Muscle layer of colon (tissue), 2 donors: ENCODE data around the gene SV2C.

Experiments used
- H3K27ac ChIP-seq: one replicate; pipeline ENCODE4 v1.7.0; 2013; ENCODE audit warnings: low read depth, mild to moderate bottlenecking, low read length, moderate library complexity
- H3K27me3 ChIP-seq, 2 donors: one replicate each; pipeline ENCODE4 v1.7.0; 2013; ENCODE audit warnings: low read length in 2 of 2, mild to moderate bottlenecking in 2 of 2; ENCODE audit not compliant: insufficient read depth in 2 of 2, control insufficient read depth in 1 of 2
- H3K36me3 ChIP-seq: one replicate; pipeline ENCODE4 v1.7.0; 2013; ENCODE audit warnings: mild to moderate bottlenecking, low read length; ENCODE audit not compliant: insufficient read depth
- H3K4me1 ChIP-seq: one replicate; pipeline ENCODE4 v1.7.0; 2013; ENCODE audit warnings: mild to moderate bottlenecking, low read length; ENCODE audit not compliant: insufficient read depth
- H3K4me3 ChIP-seq, 2 donors: one replicate each; pipeline ENCODE4 v1.7.0; 2013; ENCODE audit warnings: low read length in 2 of 2, low read depth in 1 of 2, mild to moderate bottlenecking in 1 of 2, moderate library complexity in 1 of 2
- H3K9ac ChIP-seq: one replicate; pipeline ENCODE4 v1.7.0; 2013; ENCODE audit warnings: low read length
- H3K9me3 ChIP-seq: one replicate; pipeline ENCODE4 v1.7.0; 2013; ENCODE audit warnings: mild to moderate bottlenecking, low read length
- donor health status: abdominal sarcoma.
- donor health status: Adenocarcinoma of cecum.

The SV2C gene

GRCh38 chr5:76166886-76167576 is 83.8 kb downstream of the SV2C start:
- H3K4me3 ChIP-seq = no peak overlapping the region
- H3K27me3 ChIP-seq = no peaks in the 10 kb centered on the region
- no peak overlapping the region for H3K9ac ChIP-seq
- H3K4me1 ChIP-seq = no peaks in the 10 kb centered on the region
- no peaks in the 10 kb centered on the region for H3K36me3 ChIP-seq
- no peaks in the 10 kb centered on the region for H3K9me3 ChIP-seq
- no peak overlapping the region for H3K27ac ChIP-seq

DNA sequence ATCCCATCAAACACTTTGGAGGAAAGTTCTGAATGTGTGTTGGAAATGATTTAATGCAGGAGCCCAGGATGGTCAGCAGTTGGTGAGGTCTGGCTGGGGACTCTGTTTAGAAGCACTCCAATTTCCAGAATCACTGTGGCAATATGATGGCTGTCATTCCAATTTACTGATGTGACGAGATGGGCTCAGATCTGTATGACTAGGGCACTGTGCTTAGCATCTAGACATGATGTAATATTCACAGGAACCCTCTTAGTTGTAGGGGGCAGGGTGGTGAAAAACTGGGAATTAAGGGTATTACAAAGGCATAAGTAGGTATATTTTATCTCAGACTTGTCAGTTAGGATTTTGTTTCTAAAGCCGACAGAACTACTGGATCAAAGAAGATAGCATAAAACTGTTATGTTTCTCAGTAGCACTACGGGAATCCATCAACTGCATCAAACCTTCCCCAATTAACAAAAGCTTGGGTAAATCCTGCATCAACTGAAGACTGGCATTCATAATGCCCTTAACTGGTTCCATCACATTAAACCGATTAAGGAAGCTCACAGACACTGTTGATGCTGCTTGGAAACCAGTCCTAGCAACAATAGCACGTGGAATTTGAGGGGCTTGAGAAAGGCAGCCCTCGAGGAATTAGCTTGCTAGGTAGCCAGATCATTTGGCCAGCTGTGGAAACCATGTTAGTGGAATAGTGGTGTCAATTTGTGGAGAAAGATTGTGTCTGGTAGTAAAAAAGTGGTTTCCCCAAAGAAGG is 86.1 kb downstream of the SV2C start:
- Histone ChIP-seq H3K36me3 (no peaks in the 10 kb centered on the region), H3K9ac (no peak overlapping the region), H3K4me1 (no peaks in the 10 kb centered on the region), H3K27me3 (no peaks in the 10 kb centered on the region), H3K4me3 (no peak overlapping the region), H3K27ac (no peak overlapping the region), H3K9me3 (no peaks in the 10 kb centered on the region)

DNA sequence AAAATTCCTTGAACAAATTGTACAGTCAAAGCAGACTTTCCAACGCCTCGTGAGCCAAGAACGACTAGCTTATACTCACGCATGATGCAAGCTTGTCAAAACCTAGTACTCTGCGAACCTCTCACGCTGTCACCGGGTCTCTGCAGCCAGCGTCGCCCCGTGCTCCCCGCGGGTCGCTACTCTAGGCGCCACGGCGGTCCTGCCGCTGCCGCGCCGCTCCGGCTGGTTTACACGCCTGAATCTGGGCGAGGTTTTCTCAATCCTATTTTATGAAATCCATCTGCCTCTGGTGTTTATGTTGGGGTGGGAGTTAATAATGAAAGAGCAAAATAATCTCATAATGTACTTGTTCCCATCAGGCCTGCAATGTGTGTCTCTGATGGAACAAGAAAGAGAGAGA is 90.9 kb downstream of the SV2C start:
- Histone ChIP-seq H3K4me1 (no peaks in the 10 kb centered on the region), H3K36me3 (no peaks in the 10 kb centered on the region), H3K27me3 (no peaks in the 10 kb centered on the region), H3K27ac (no peak overlapping the region), H3K9me3 (no peaks in the 10 kb centered on the region), H3K9ac (no peak overlapping the region), H3K4me3 (no peak overlapping the region)

- Histone ChIP-seq H3K9me3 (no peaks in the 10 kb centered on the region), H3K4me1 (no peaks in the 10 kb centered on the region), H3K4me3 (no peak overlapping the region), H3K27ac (no peak overlapping the region), H3K36me3 (no peaks in the 10 kb centered on the region), H3K9ac (no peak overlapping the region), H3K27me3 (no peaks in the 10 kb centered on the region)
Observed at GRCh38 chr5:76175051-76175666, 92.0 kb downstream of the SV2C start.

GRCh38 chr5:76175821-76176403 is 92.7 kb downstream of the SV2C start:
- Histone ChIP-seq H3K4me3 (no peak overlapping the region), H3K4me1 (no peaks in the 10 kb centered on the region), H3K36me3 (no peaks in the 10 kb centered on the region), H3K9me3 (no peaks in the 10 kb centered on the region), H3K27ac (no peak overlapping the region), H3K9ac (no peak overlapping the region), H3K27me3 (no peaks in the 10 kb centered on the region)

- no peaks in the 10 kb centered on the region for H3K27me3 ChIP-seq
- no peaks in the 10 kb centered on the region for H3K9me3 ChIP-seq
- no peak overlapping the region for H3K27ac ChIP-seq
- H3K4me1 ChIP-seq = no peaks in the 10 kb centered on the region
- H3K36me3 ChIP-seq = no peaks in the 10 kb centered on the region
- no peak overlapping the region for H3K9ac ChIP-seq
- H3K4me3 ChIP-seq = no peak overlapping the region
Observed at GRCh38 chr5:76177978-76178377, 94.8 kb downstream of the SV2C start.

- no peaks in the 10 kb centered on the region for H3K4me1 ChIP-seq
- H3K9me3 ChIP-seq = no peaks in the 10 kb centered on the region
- H3K27ac ChIP-seq = no peak overlapping the region
- no peak overlapping the region for H3K4me3 ChIP-seq
- H3K27me3 ChIP-seq = no peaks in the 10 kb centered on the region
- H3K36me3 ChIP-seq = no peaks in the 10 kb centered on the region
- no peak overlapping the region for H3K9ac ChIP-seq
Observed at GRCh38 chr5:76178913-76179312, 95.7 kb downstream of the SV2C start.

DNA sequence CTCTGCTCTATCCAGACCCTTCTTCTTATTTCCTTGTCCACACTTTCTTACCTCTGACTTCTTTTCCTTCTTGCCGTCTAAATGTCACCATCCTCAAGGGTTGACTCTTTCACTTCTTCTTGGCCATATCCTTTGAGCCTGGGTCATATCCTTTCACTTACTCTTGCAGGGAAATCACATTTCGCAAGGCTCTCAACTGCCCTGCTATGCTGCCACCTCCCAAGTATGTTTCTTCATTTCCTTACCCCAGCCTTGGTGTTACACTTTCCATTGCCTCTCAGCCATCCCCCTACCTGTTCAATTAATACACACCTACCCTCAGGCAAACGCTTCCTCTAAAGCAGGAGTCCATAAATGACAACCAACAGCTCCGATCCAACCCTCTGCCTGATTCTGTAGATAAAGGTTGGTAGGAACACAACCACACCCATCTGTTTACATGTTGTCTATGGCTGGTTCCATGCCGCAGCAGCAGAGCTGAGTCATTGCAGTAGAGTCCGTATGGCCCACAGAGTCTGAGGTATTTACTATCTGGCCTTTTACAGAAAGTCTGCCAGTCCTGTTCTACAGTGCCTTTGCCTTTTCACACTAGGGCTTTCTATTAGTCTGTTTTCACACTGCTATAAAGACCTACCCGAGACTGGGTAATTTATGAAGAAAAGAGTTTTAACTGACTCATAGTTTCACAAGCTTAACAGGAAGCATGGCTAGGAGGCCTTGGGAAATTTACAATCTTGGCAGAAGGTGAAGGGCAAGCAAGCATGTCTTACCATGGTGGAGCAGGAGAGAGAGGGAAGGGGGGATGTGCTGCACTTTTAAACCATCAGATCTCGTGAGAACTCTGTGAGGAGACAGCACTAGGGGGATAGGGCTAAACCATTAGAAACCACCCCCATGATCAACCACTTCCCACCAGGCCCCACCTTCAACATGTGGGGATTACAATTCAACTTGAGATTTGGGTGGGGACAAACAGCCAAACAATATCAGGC is 97.9 kb downstream of the SV2C start:
- Histone ChIP-seq H3K36me3 (no peaks in the 10 kb centered on the region), H3K27ac (no peak overlapping the region), H3K9me3 (no peaks in the 10 kb centered on the region), H3K27me3 (no peaks in the 10 kb centered on the region), H3K4me3 (no peak overlapping the region), H3K4me1 (no peaks in the 10 kb centered on the region), H3K9ac (no peak overlapping the region)

DNA sequence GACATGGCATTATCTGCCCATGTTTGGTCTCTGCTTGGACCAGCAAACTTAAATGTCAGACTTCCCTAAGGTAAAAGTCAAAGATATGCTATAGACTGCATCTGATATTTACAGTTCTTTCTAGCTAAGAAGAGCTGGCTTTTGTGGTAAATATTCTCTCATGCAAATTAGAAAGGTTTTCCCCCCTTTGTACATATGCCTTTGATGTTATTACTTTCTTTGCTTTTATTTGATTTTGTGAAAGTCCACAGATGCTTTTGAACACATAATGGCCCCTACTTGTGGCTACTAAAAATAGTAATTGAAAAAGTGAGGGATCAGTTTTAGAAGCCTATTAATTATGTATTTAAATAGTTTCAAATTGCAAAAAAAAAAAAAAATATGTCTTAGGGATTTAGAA is 104.2 kb downstream of the SV2C start:
- Histone ChIP-seq H3K36me3 (no peaks in the 10 kb centered on the region), H3K27me3 (no peaks in the 10 kb centered on the region), H3K9me3 (no peaks in the 10 kb centered on the region), H3K9ac (no peak overlapping the region), H3K4me1 (no peaks in the 10 kb centered on the region), H3K27ac (no peak overlapping the region), H3K4me3 (no peak overlapping the region)

GRCh38 chr5:76190356-76190755 is 107.2 kb downstream of the SV2C start:
- Histone ChIP-seq H3K36me3 (no peaks in the 10 kb centered on the region), H3K9ac (no peak overlapping the region), H3K27ac (no peak overlapping the region), H3K4me1 (no peaks in the 10 kb centered on the region), H3K9me3 (no peaks in the 10 kb centered on the region), H3K27me3 (no peaks in the 10 kb centered on the region), H3K4me3 (no peak overlapping the region)

GRCh38 chr5:76192837-76193236 is 109.7 kb downstream of the SV2C start:
- H3K27me3 ChIP-seq = no peaks in the 10 kb centered on the region
- H3K9ac ChIP-seq = no peak overlapping the region
- no peaks in the 10 kb centered on the region for H3K9me3 ChIP-seq
- no peaks in the 10 kb centered on the region for H3K4me1 ChIP-seq
- H3K36me3 ChIP-seq = no peaks in the 10 kb centered on the region
- H3K4me3 ChIP-seq = no peak overlapping the region
- no peak overlapping the region for H3K27ac ChIP-seq
